ENCODE results near the gene PLCB1. TPM values are rescaled to one million over a fixed set of nuclear protein-coding genes. Genes with fewer than 3 reads are reported as not detected.
"Not testable (repeated sequence)": the region's sequence is repeated elsewhere in the genome, so short reads cannot be mapped to it uniquely, and the experiment has no call there.

PLCB1 gene
- total and polyA plus RNA-seq, 7 experiments from 2014 or later = 0.56 to 17.6 (median 2.3) TPM

- H3K27ac Mint-ChIP-seq = no peak overlapping the region
- CTCF ChIA-PET = no interaction called here
- DNase-seq = no peak
Observed at GRCh38 chr20:8097307-8097706, 34.8 kb upstream of the PLCB1 start.

GRCh38 chr20:8104252-8104651 is 27.8 kb upstream of the PLCB1 start:
- ATAC-seq = no peak

More at GRCh38 chr20:8097307-8097706, 34.8 kb upstream of the PLCB1 start:
- H3K27me3 ChIP-seq (ENCODE audit: control insufficient read depth in 2 of 2, insufficient read depth in 2 of 2, low read length in 2 of 2) = no peaks in the 10 kb centered on the region
- Mint-ChIP-seq H3K4me1 (peaks cover 0 to 1% (median 0%) of the 10 kb centered on the region in 7 donors), H3K36me3 (no peaks in the 10 kb centered on the region), H3K27me3 (peaks cover 0 to 29% (median 11%) of the 10 kb centered on the region in 5 donors), H3K9me3 (no peaks in the 10 kb centered on the region), H3K4me3 (no peak overlapping the region)
- intact Hi-C loops (cut with micrococcal nuclease) = no loop called here
- no peaks in the 10 kb centered on the region for H3K36me3 ChIP-seq (ENCODE audit: control insufficient read depth in 2 of 3, insufficient read depth in 3 of 3, low read length in 3 of 3)
- H3K4me1 ChIP-seq (ENCODE audit: control insufficient read depth in 2 of 2, insufficient read depth in 2 of 2, low read length in 2 of 2) = no peaks in the 10 kb centered on the region
- H3K27ac ChIP-seq (ENCODE audit: low read depth, low read length) = no peak overlapping the region
- POLR2A ChIA-PET = no interaction called here
- H3K9me3 ChIP-seq (ENCODE audit: control insufficient read depth in 2 of 3, low read length in 3 of 3) = no peaks in the 10 kb centered on the region
- H3K4me3 ChIP-seq (ENCODE audit: low read length) = no peak overlapping the region
- no peak for ATAC-seq

GRCh38 chr20:8114612-8115011 is 17.5 kb upstream of the PLCB1 start:
- DNase-seq; POLR2A ChIA-PET; H3K27ac Mint-ChIP-seq; H3K36me3 Mint-ChIP-seq; H3K4me1 ChIP-seq (ENCODE audit: control insufficient read depth in 2 of 2, insufficient read depth in 2 of 2, low read length in 2 of 2); H3K4me1 Mint-ChIP-seq; H3K27ac ChIP-seq (ENCODE audit: low read depth, low read length); ATAC-seq; CTCF ChIA-PET; H3K9me3 Mint-ChIP-seq; H3K4me3 ChIP-seq (ENCODE audit: low read length); H3K9me3 ChIP-seq (ENCODE audit: control insufficient read depth in 2 of 3, low read length in 3 of 3); H3K27me3 ChIP-seq (ENCODE audit: control insufficient read depth in 2 of 2, insufficient read depth in 2 of 2, low read length in 2 of 2); H3K36me3 ChIP-seq (ENCODE audit: control insufficient read depth in 2 of 3, insufficient read depth in 3 of 3, low read length in 3 of 3); intact Hi-C loops (cut with micrococcal nuclease): not testable (repeated sequence)
- Mint-ChIP-seq H3K4me3 (peak overlapping the region in 1 of 10 donors; percentile 26), H3K27me3 (peaks cover 0 to 17% (median 8%) of the 10 kb centered on the region in 5 donors)

More at GRCh38 chr20:8104252-8104651, 27.8 kb upstream of the PLCB1 start:
- DNase-seq = no peak
- H3K27ac ChIP-seq (ENCODE audit: low read depth, low read length) = no peak overlapping the region
- H3K4me3 Mint-ChIP-seq = no peak overlapping the region
- POLR2A ChIA-PET = no interaction called here
- H3K27me3 ChIP-seq (ENCODE audit: control insufficient read depth in 2 of 2, insufficient read depth in 2 of 2, low read length in 2 of 2) = no peaks in the 10 kb centered on the region
- peaks cover 4 to 53% (median 22%) of the 10 kb centered on the region in 11 donors for H3K9me3 Mint-ChIP-seq
- H3K36me3 ChIP-seq (ENCODE audit: control insufficient read depth in 2 of 3, insufficient read depth in 3 of 3, low read length in 3 of 3) = no peaks in the 10 kb centered on the region
- no peaks in the 10 kb centered on the region for H3K4me1 ChIP-seq (ENCODE audit: control insufficient read depth in 2 of 2, insufficient read depth in 2 of 2, low read length in 2 of 2)
- H3K4me1 Mint-ChIP-seq = peaks cover 0 to 1% (median 0%) of the 10 kb centered on the region in 7 donors
- no peak overlapping the region for H3K27ac Mint-ChIP-seq
- intact Hi-C loops (cut with micrococcal nuclease) = no loop called here
- H3K4me3 ChIP-seq (ENCODE audit: low read length) = no peak overlapping the region
- H3K27me3 Mint-ChIP-seq = peaks cover 0 to 16% (median 7%) of the 10 kb centered on the region in 5 donors
- peaks cover 0 to 20% (median 0%) of the 10 kb centered on the region in 3 experiments for H3K9me3 ChIP-seq (ENCODE audit: control insufficient read depth in 2 of 3, low read length in 3 of 3)
- H3K36me3 Mint-ChIP-seq = peaks cover 0 to 16% (median 6%) of the 10 kb centered on the region in 5 donors
- CTCF ChIA-PET = no interaction called here

- H3K36me3 ChIP-seq (ENCODE audit: control insufficient read depth in 2 of 3, insufficient read depth in 3 of 3, low read length in 3 of 3) = no peaks in the 10 kb centered on the region
- no peak for DNase-seq
- no peak overlapping the region for H3K4me3 ChIP-seq (ENCODE audit: low read length)
- peaks cover 0 to 17% (median 8%) of the 10 kb centered on the region in 5 donors for H3K27me3 Mint-ChIP-seq
- CTCF ChIA-PET = no interaction called here
- intact Hi-C loops (cut with micrococcal nuclease) = no loop called here
- H3K9me3 Mint-ChIP-seq = peaks cover 0 to 4% (median 0%) of the 10 kb centered on the region in 11 donors
- H3K9me3 ChIP-seq (ENCODE audit: control insufficient read depth in 2 of 3, low read length in 3 of 3) = no peaks in the 10 kb centered on the region
- no peaks in the 10 kb centered on the region for H3K4me1 Mint-ChIP-seq
- no peaks in the 10 kb centered on the region for H3K36me3 Mint-ChIP-seq
- H3K27me3 ChIP-seq (ENCODE audit: control insufficient read depth in 2 of 2, insufficient read depth in 2 of 2, low read length in 2 of 2) = no peaks in the 10 kb centered on the region
- POLR2A ChIA-PET = no interaction called here
- H3K4me1 ChIP-seq (ENCODE audit: control insufficient read depth in 2 of 2, insufficient read depth in 2 of 2, low read length in 2 of 2) = no peaks in the 10 kb centered on the region
- H3K27ac ChIP-seq (ENCODE audit: low read depth, low read length) = no peak overlapping the region
- ATAC-seq = no peak
- H3K4me3 Mint-ChIP-seq = no peak overlapping the region
- H3K27ac Mint-ChIP-seq = no peak overlapping the region
Observed at GRCh38 chr20:8115436-8115835, 16.6 kb upstream of the PLCB1 start.

- no peak overlapping the region for H3K27ac ChIP-seq (ENCODE audit: low read depth, low read length)
- Mint-ChIP-seq H3K4me1 (no peaks in the 10 kb centered on the region), H3K4me3 (no peak overlapping the region), H3K9me3 (no peaks in the 10 kb centered on the region), H3K36me3 (no peaks in the 10 kb centered on the region), H3K27ac (no peak overlapping the region), H3K27me3 (peaks cover 0 to 17% (median 8%) of the 10 kb centered on the region in 5 donors)
- no peak overlapping the region for H3K4me3 ChIP-seq (ENCODE audit: low read length)
- no peaks in the 10 kb centered on the region for H3K27me3 ChIP-seq (ENCODE audit: control insufficient read depth in 2 of 2, insufficient read depth in 2 of 2, low read length in 2 of 2)
- ChIA-PET POLR2A (no interaction called here), CTCF (no interaction called here)
- no peaks in the 10 kb centered on the region for H3K9me3 ChIP-seq (ENCODE audit: control insufficient read depth in 2 of 3, low read length in 3 of 3)
- ATAC-seq (no peak), DNase-seq (no peak)
- intact Hi-C loops (cut with micrococcal nuclease) = no loop called here
- no peaks in the 10 kb centered on the region for H3K36me3 ChIP-seq (ENCODE audit: control insufficient read depth in 2 of 3, insufficient read depth in 3 of 3, low read length in 3 of 3)
- no peaks in the 10 kb centered on the region for H3K4me1 ChIP-seq (ENCODE audit: control insufficient read depth in 2 of 2, insufficient read depth in 2 of 2, low read length in 2 of 2)
Observed at GRCh38 chr20:8116067-8116811, 15.8 kb upstream of the PLCB1 start.

GRCh38 chr20:8117636-8118035 is 14.4 kb upstream of the PLCB1 start:
- no peaks in the 10 kb centered on the region for H3K9me3 Mint-ChIP-seq
- H3K27ac Mint-ChIP-seq = no peak overlapping the region
- H3K9me3 ChIP-seq (ENCODE audit: control insufficient read depth in 2 of 3, low read length in 3 of 3) = no peaks in the 10 kb centered on the region

GRCh38 chr20:8118039-8118438 is 14.0 kb upstream of the PLCB1 start:
- no peaks in the 10 kb centered on the region for H3K4me1 Mint-ChIP-seq
- ATAC-seq (no peak), DNase-seq (no peak)
- Histone ChIP-seq H3K27ac (ENCODE audit: low read depth, low read length) (no peak overlapping the region), H3K27me3 (ENCODE audit: control insufficient read depth in 2 of 2, insufficient read depth in 2 of 2, low read length in 2 of 2) (no peaks in the 10 kb centered on the region), H3K36me3 (ENCODE audit: control insufficient read depth in 2 of 3, insufficient read depth in 3 of 3, low read length in 3 of 3) (no peaks in the 10 kb centered on the region), H3K9me3 (ENCODE audit: control insufficient read depth in 2 of 3, low read length in 3 of 3) (no peaks in the 10 kb centered on the region), H3K4me1 (ENCODE audit: control insufficient read depth in 2 of 2, insufficient read depth in 2 of 2, low read length in 2 of 2) (no peaks in the 10 kb centered on the region), H3K4me3 (ENCODE audit: low read length) (no peak overlapping the region)
- peaks cover 0 to 17% (median 8%) of the 10 kb centered on the region in 5 donors for H3K27me3 Mint-ChIP-seq
- ChIA-PET CTCF (no interaction called here), POLR2A (interaction anchor here (0.7 kb wide), 1 partner anchor 1102 kb away, joined by 3 read pairs; no protein-coding TSS in a partner anchor)
- no peak overlapping the region for H3K4me3 Mint-ChIP-seq
- H3K36me3 Mint-ChIP-seq = no peaks in the 10 kb centered on the region
- no peaks in the 10 kb centered on the region for H3K9me3 Mint-ChIP-seq
- intact Hi-C loops (cut with micrococcal nuclease) = no loop called here
- H3K27ac Mint-ChIP-seq = no peak overlapping the region

More at GRCh38 chr20:8117636-8118035, 14.4 kb upstream of the PLCB1 start:
- Histone ChIP-seq H3K4me3 (ENCODE audit: low read length) (no peak overlapping the region), H3K4me1 (ENCODE audit: control insufficient read depth in 2 of 2, insufficient read depth in 2 of 2, low read length in 2 of 2) (no peaks in the 10 kb centered on the region), H3K27ac (ENCODE audit: low read depth, low read length) (no peak overlapping the region), H3K27me3 (ENCODE audit: control insufficient read depth in 2 of 2, insufficient read depth in 2 of 2, low read length in 2 of 2) (no peaks in the 10 kb centered on the region), H3K36me3 (ENCODE audit: control insufficient read depth in 2 of 3, insufficient read depth in 3 of 3, low read length in 3 of 3) (no peaks in the 10 kb centered on the region)
- Mint-ChIP-seq H3K4me3 (no peak overlapping the region), H3K27me3 (peaks cover 0 to 17% (median 8%) of the 10 kb centered on the region in 5 donors), H3K36me3 (no peaks in the 10 kb centered on the region), H3K4me1 (no peaks in the 10 kb centered on the region)
- DNase-seq (no peak), ATAC-seq (no peak)
- intact Hi-C loops (cut with micrococcal nuclease) = no loop called here
- ChIA-PET POLR2A (no interaction called here), CTCF (no interaction called here)
